ENCODE results near the gene ASIC4. TPM values are rescaled to one million over a fixed set of nuclear protein-coding genes. Genes with fewer than 3 reads are reported as not detected.

Gene ASIC4
- total and polyA plus RNA-seq, 2 of the 8 experiments (the other 6 are each of a cell fraction or from before 2014, with no cell fraction given): 0.12 to 0.22 TPM

GRCh38 chr2:219565130-219566080 is 51.1 kb downstream of the ASIC4 start (continued):
- TF ChIP-seq RXRA (IDR thresholded peaks at IDR 0.05; ENCODE audit: insufficient read depth, low read depth, low read length) (no peak), SIN3A (conservative IDR thresholded peaks at IDR 0.05 in 1 of 2, IDR thresholded peaks at IDR 0.05 in 1 of 2; ENCODE audit: low read depth in 1 of 2, low read length in 2 of 2) (peak in 1 of 2 experiments; percentile 46; a peak in 1 of 4 replicates), KDM4A (IDR thresholded peaks at IDR 0.05; ENCODE audit: low read depth, low read length, severe bottlenecking) (no peak), POLR2A (IDR thresholded peaks at IDR 0.05; ENCODE audit: control extremely low read depth in 1 of 2, low read depth in 2 of 2, low read length in 2 of 2) (peak in 1 of 2 experiments; percentile 81; a peak in 2 of 3 replicates), RNF2 (IDR thresholded peaks at IDR 0.05; ENCODE audit: borderline replicate concordance, low read depth, low read length, missing control alignments, poor library complexity, severe bottlenecking) (no peak), GABPA (IDR thresholded peaks at IDR 0.05; ENCODE audit: borderline replicate concordance, insufficient read depth, low read length) (no peak), USF2 (IDR thresholded peaks at IDR 0.05; ENCODE audit: low read length) (no peak), NANOG (IDR thresholded peaks at IDR 0.05; ENCODE audit: insufficient read depth, low read depth, low read length, poor library complexity, severe bottlenecking) (no peak), ZNF274 (IDR thresholded peaks at IDR 0.05; ENCODE audit: borderline replicate concordance, extremely low read depth, low read length) (no peak), CEBPB (IDR thresholded peaks at IDR 0.05; ENCODE audit: low read depth, low read length) (no peak), ATF2 (IDR thresholded peaks at IDR 0.05; ENCODE audit: low read length) (no peak; the same call in 1 of the 2 replicates)
